ENCODE data around the gene PRR29. TPM values are rescaled to one million over a fixed set of nuclear protein-coding genes. Genes with fewer than 3 reads are reported as not detected.
A peak's percentile ranks its signal among the peaks of the same experiment; 100 is the strongest.

PRR29 gene
- total RNA-seq, 2 donors from 2014 or later = 0.16 TPM; not detected in 1

DNA sequence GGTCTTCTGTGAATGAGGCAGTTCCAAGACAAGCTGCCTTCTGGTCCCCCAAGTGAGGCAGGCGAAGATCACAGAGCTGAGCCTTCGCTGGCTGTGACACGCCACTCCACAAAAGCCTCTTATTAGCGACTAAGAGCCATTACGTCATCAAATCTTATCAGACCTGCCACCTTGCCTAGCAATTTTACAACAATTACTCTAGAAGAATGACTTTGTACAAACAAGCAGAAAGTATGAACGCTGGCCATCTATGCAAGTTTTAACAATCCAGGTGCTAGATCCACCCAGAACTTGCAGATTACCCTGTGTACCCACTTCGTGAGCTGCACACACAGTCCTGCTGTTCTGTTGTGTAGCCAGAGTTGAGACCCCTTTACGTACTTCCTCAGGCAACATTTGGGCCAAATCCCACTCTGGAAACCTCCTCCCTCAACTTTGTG, 26.1 kb downstream of the PRR29 start:
- no peak overlapping the region for H3K27ac ChIP-seq
- H3K9ac ChIP-seq (ENCODE audit: low read depth in 2 of 2, low read length in 2 of 2) = no peak overlapping the region
- no peaks in the 10 kb centered on the region for H3K27me3 ChIP-seq
- no peak overlapping the region for H3K4me3 ChIP-seq
- H3K4me1 ChIP-seq = peaks cover 8% of the 10 kb centered on the region
- peak; percentile 15 for DNase-seq
- no peaks in the 10 kb centered on the region for H3K36me3 ChIP-seq
- TF ChIP-seq, protein P1, sequence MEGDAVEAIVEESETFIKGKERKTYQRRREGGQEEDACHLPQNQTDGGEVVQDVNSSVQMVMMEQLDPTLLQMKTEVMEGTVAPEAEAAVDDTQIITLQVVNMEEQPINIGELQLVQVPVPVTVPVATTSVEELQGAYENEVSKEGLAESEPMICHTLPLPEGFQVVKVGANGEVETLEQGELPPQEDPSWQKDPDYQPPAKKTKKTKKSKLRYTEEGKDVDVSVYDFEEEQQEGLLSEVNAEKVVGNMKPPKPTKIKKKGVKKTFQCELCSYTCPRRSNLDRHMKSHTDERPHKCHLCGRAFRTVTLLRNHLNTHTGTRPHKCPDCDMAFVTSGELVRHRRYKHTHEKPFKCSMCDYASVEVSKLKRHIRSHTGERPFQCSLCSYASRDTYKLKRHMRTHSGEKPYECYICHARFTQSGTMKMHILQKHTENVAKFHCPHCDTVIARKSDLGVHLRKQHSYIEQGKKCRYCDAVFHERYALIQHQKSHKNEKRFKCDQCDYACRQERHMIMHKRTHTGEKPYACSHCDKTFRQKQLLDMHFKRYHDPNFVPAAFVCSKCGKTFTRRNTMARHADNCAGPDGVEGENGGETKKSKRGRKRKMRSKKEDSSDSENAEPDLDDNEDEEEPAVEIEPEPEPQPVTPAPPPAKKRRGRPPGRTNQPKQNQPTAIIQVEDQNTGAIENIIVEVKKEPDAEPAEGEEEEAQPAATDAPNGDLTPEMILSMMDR (IDR thresholded peaks at IDR 0.05) = no peak
- intact Hi-C loops (cut with DNase I) = loop anchor here (10.0 kb wide), 1 partner anchor 109 kb away; the partner anchor contains the start of genes CSHL1 and GH1
- H3K9me3 ChIP-seq = no peaks in the 10 kb centered on the region

DNA sequence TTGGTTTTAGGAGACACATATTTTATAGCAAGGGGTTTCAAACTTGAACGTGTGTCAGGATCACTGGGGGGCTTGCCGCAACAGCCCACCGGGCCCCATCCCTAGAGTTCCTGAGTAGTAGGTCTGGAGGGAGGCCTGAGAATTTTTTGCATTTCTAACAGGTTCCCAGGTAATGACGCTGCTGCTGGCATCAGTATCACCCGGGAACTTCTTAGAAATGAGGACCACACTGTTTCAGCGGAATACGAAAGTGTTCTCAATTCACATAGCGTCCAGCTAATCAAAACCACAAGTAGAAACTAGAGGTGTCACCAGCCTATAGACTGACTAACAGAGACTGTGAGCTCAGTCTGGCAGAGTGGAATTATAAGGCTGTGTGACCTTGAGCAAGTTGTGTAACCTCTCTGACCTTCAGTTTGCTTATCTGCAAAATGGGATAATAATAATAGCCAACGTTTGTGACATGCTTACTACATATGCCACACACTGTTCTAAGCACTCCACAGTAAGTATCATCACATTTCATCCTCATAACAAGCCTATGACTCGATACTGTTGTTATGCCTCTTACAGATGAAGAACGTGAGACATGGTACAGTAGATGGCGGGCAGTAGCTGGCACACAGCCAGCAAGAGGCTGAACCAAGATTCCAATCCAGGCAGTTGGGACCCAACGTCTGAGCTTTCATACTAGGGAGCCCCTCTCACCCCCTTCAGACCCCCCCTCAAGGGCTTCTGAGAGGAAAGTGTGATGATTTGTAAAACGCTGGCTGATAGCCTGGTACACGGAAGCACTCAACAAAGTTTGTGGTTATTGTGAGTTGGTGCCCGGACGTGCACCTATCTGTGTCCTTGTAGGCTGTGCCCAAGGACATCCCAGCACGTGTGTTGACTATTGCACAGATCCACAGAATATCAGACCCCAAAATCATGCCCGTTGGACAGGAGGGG, 26.9 kb downstream of the PRR29 start:
- TF ChIP-seq, protein P1 (IDR thresholded peaks at IDR 0.05) = no peak
- H3K9ac ChIP-seq (ENCODE audit: low read depth in 2 of 2, low read length in 2 of 2) = no peak overlapping the region
- H3K9me3 ChIP-seq = no peaks in the 10 kb centered on the region
- H3K4me3 ChIP-seq = no peak overlapping the region
- H3K27me3 ChIP-seq = no peaks in the 10 kb centered on the region
- peak; percentile 21 for DNase-seq
- H3K4me1 ChIP-seq = peaks cover 8% of the 10 kb centered on the region
- H3K36me3 ChIP-seq = no peaks in the 10 kb centered on the region
- intact Hi-C loops (cut with DNase I) = loop anchor here (10.0 kb wide), 1 partner anchor 110 kb away; the partner anchor contains the start of genes CSHL1 and GH1
- H3K27ac ChIP-seq = peak overlapping the region; percentile 44

DNA sequence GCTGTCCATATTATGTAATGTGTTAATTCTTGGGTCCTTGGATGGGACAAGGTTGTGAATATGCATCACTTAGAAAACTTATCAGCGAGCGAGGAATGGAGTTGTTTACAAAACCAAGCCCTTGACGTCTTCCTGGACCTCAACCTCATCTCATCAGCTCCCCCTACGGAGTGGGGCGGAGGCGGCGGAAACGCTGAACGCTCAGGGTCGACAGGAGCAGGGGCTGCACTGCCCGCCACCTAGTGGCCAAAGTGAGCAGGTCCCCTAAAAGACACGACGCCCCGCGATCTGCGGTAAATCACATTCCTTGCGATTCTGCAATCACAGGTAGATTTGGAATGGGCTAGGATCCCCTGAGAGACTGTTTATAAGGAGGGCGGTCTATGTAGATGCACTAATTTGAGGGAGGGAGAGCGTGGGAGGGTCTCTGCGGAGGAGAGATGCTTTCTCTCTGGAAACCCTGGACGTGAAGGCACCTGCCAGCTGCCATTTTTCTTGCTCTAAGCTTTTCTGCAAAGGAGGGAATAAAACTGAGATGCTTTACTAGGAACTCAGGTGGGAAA, 27.7 kb downstream of the PRR29 start:
- peak overlapping the region; percentile 44 for H3K27ac ChIP-seq

DNA sequence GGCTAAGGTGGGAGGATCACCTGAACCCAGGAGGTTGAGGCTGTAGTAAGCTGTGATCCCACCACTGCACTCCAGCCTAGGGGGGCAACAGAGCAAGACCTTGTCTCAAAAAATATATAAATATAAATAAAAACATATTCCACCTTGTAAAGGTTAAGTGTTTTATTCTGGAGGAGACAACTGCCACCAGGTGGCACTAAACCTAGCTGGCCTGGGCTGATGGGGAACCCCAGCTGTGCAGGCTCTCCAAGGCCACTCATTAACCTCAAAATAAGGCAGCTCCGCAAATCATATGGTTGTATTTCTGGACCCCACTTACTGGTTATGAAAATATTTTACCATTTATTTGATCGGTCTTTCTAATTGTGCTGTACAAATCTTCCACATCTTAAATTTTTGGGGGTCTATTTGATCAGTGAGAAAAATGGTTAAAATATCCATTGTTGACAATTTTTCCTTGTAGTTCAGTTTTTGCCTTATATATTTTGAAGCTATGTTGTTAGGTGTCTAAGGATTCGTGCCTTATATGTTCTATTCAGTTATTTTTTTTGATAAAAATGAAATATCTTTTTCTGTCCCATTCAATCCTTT, 30.8 kb downstream of the PRR29 start:
- DNase-seq = peak; percentile 72
- Histone ChIP-seq H3K9me3 (no peaks in the 10 kb centered on the region), H3K4me3 (no peak overlapping the region), H3K27me3 (no peaks in the 10 kb centered on the region), H3K4me1 (peaks cover 8% of the 10 kb centered on the region), H3K36me3 (no peaks in the 10 kb centered on the region), H3K9ac (ENCODE audit: low read depth in 2 of 2, low read length in 2 of 2) (no peak overlapping the region), H3K27ac (no peak overlapping the region)
- intact Hi-C loops (cut with DNase I) = loop anchor here (10.0 kb wide), 1 partner anchor 114 kb away; the partner anchor contains the start of genes CSHL1 and GH1
- TF ChIP-seq, protein P1 (IDR thresholded peaks at IDR 0.05) = peak; percentile 77

More for the DNA sequence above, 27.7 kb downstream of the PRR29 start:
- H3K9me3 ChIP-seq = no peaks in the 10 kb centered on the region
- H3K4me3 ChIP-seq = no peak overlapping the region
- intact Hi-C loops (cut with DNase I) = loop anchor here (2.0 to 10.0 kb wide), 2 partner anchors 109 to 111 kb away; partner anchors contain the start of genes CSHL1 and GH1
- H3K9ac ChIP-seq (ENCODE audit: low read depth in 2 of 2, low read length in 2 of 2) = no peak overlapping the region
- H3K4me1 ChIP-seq = peaks cover 8% of the 10 kb centered on the region
- H3K36me3 ChIP-seq = no peaks in the 10 kb centered on the region
- TF ChIP-seq, protein P1 (IDR thresholded peaks at IDR 0.05) = peak; percentile 92
- no peaks in the 10 kb centered on the region for H3K27me3 ChIP-seq
- DNase-seq = peak; percentile 79

DNA sequence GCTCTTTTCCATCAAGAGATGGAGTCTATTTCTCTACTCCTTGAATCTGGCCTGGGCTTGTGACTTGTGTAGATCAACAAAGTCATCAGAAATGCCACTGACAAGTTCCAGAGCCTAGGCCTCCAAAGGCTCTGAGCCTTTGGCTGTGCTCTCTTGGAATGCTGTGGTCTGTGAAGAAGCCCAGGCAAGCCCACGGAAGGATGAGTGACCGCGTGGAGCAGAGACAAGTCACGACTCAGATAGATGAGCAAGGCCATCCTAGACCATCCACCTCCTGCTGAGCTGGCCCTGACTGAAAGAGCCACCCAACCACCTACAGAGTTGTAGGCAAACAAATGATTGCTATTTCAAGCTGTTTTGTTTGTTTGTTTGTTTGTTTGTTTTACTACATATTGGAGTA, 33.9 kb downstream of the PRR29 start:
- H3K27me3 ChIP-seq = no peaks in the 10 kb centered on the region
- H3K27ac ChIP-seq = no peak overlapping the region
- no peak overlapping the region for H3K4me3 ChIP-seq
- DNase-seq = peak; percentile 0
- TF ChIP-seq, protein P1 (IDR thresholded peaks at IDR 0.05) = no peak
- H3K9me3 ChIP-seq = no peaks in the 10 kb centered on the region
- no peaks in the 10 kb centered on the region for H3K36me3 ChIP-seq
- intact Hi-C loops (cut with DNase I) = no loop called here
- H3K4me1 ChIP-seq = no peaks in the 10 kb centered on the region
- no peak overlapping the region for H3K9ac ChIP-seq (ENCODE audit: low read depth in 2 of 2, low read length in 2 of 2)
